ENCODE data around the gene NPTN. TPM values are rescaled to one million over a fixed set of nuclear protein-coding genes. Genes with fewer than 3 reads are reported as not detected.

NPTN gene
- total RNA-seq, 4 donors from 2014 or later = 66.9 to 97.5 (median 79.9) TPM

GRCh38 chr15:73515527-73515926, 117.7 kb downstream of the NPTN start:
- no peak for TF ChIP-seq CTCF (IDR thresholded peaks at IDR 0.05; ENCODE audit: low read depth)

Other genes with a start within 250 kb of the NPTN start
- gene REC114, start 190.2 kb downstream of the NPTN start, total RNA-seq = not detected
- 100 to 1,000 TPM in 1 of 4 donors, 10 to 100 TPM in 3; 43.2 to 127 (median 61.2) TPM for gene CD276, start 51.0 kb upstream of the NPTN start, total RNA-seq
- gene INSYN1, start 120.0 kb upstream of the NPTN start, total RNA-seq = 1 to 10 TPM; 2.6 to 4.7 (median 3.7) TPM
- not detected for gene TBC1D21, start 240.2 kb upstream of the NPTN start, total RNA-seq

Data from subcutaneous adipose tissue (tissue), 4 donors.